K562 (cell line): ENCODE results near the gene UBR3.

Experiments used
- MECOM ChIP-seq: fragments of 250-450 bp; sonication (Bioruptor Pico); IDR thresholded peaks from 2 replicates; pipeline ENCODE4 v1.8.0; 2022; ENCODE audit warnings: inconsistent platforms
- MTA1 ChIP-seq: fragments of 450-650 bp; IDR thresholded peaks from 2 replicates; pipeline ENCODE4 v1.6.1; 2017; ENCODE audit warnings: borderline replicate concordance

GRCh38 chr2:169892951-169893350 is 65.7 kb downstream of the UBR3 start:
- TF ChIP-seq MTA1 = no peak
- no peak for TF ChIP-seq MECOM
